H9 (cell line): ENCODE data around the gene ZNF184. TPM values are rescaled to one million over a fixed set of nuclear protein-coding genes. Genes with fewer than 3 reads are reported as not detected.

Source experiments
- DNase-seq: peaks from one replicate; pipeline ENCODE4 v3.0.0-alpha.2; 2017
- H2AFZ ChIP-seq: one replicate; pipeline ENCODE4 v1.6.1; 2013; ENCODE audit warnings: mild to moderate bottlenecking, low read length, control low read depth, moderate library complexity
- H2AK5ac ChIP-seq: 2 replicates; pipeline ENCODE4 v1.6.1; 2013; ENCODE audit warnings: low read length, control low read depth, mixed read lengths; ENCODE audit not compliant: insufficient read length
- H2BK120ac ChIP-seq: one replicate; pipeline ENCODE4 v1.6.1; 2013; ENCODE audit warnings: low read depth, mild to moderate bottlenecking, low read length, control low read depth, inconsistent platforms; ENCODE audit not compliant: poor library complexity, severe bottlenecking
- H2BK12ac ChIP-seq: 2 replicates; pipeline ENCODE4 v1.6.1; 2013; ENCODE audit warnings: low read length, control low read depth, mixed read lengths, low read depth; ENCODE audit not compliant: insufficient read length
- H2BK15ac ChIP-seq: 2 replicates; pipeline ENCODE4 v1.6.1; 2013; ENCODE audit warnings: low read depth, low read length, control low read depth
- H2BK20ac ChIP-seq: one replicate; pipeline ENCODE4 v1.6.1; 2013; ENCODE audit warnings: low read depth, mild to moderate bottlenecking, low read length, control low read depth, inconsistent platforms; ENCODE audit not compliant: poor library complexity, severe bottlenecking
- H2BK5ac ChIP-seq: 2 replicates; pipeline ENCODE4 v1.6.1; 2013; ENCODE audit warnings: low read length, control low read depth, mixed read lengths; ENCODE audit not compliant: insufficient read length
- H3K14ac ChIP-seq: 2 replicates; pipeline ENCODE4 v1.6.1; 2013; ENCODE audit warnings: low read length, control low read depth; ENCODE audit not compliant: insufficient read depth
- H3K18ac ChIP-seq: 2 replicates; pipeline ENCODE4 v1.6.1; 2013; ENCODE audit warnings: low read depth, mild to moderate bottlenecking, mixed read lengths, low read length, control low read depth; ENCODE audit not compliant: insufficient read length
- H3K23ac ChIP-seq: 2 replicates; pipeline ENCODE4 v1.6.1; 2013; ENCODE audit warnings: low read length, control low read depth, mixed read lengths, low read depth; ENCODE audit not compliant: insufficient read length
- H3K23me2 ChIP-seq: 2 replicates; pipeline ENCODE4 v1.6.1; 2013; ENCODE audit warnings: low read depth, mild to moderate bottlenecking, mixed read lengths, low read length, control low read depth; ENCODE audit not compliant: insufficient read length, poor library complexity, severe bottlenecking
- H3K27ac ChIP-seq: 2 replicates; pipeline ENCODE4 v1.5.1; 2013; ENCODE audit warnings: low read length, control low read depth, mixed read lengths, low read depth; ENCODE audit not compliant: insufficient read length
- H3K27me3 ChIP-seq: 2 replicates; pipeline ENCODE4 v1.6.1; 2013; ENCODE audit warnings: low read length, control low read depth, inconsistent platforms; ENCODE audit not compliant: insufficient read depth
- H3K4ac ChIP-seq: 2 replicates; pipeline ENCODE4 v1.6.1; 2013; ENCODE audit warnings: low read depth, mild to moderate bottlenecking, control low read depth, inconsistent platforms, low read length, moderate library complexity
- H3K4me1 ChIP-seq: 2 replicates; pipeline ENCODE4 v1.6.1; 2013; ENCODE audit warnings: low read length, control low read depth, inconsistent platforms; ENCODE audit not compliant: insufficient read depth
- H3K4me2 ChIP-seq: 2 replicates; pipeline ENCODE4 v1.6.1; 2013; ENCODE audit warnings: low read length, control low read depth, mixed read lengths; ENCODE audit not compliant: insufficient read length, insufficient read depth
- H3K56ac ChIP-seq: 2 replicates; pipeline ENCODE4 v1.6.1; 2013; ENCODE audit warnings: low read depth, mild to moderate bottlenecking, mixed read lengths, low read length, control low read depth; ENCODE audit not compliant: insufficient read length
- H3K79me1 ChIP-seq: 2 replicates; pipeline ENCODE4 v1.6.1; 2013; ENCODE audit warnings: low read depth, mild to moderate bottlenecking, moderate library complexity, low read length, control low read depth, inconsistent platforms; ENCODE audit not compliant: insufficient read depth, poor library complexity, severe bottlenecking
- H3K79me2 ChIP-seq: 2 replicates; pipeline ENCODE4 v1.6.1; 2013; ENCODE audit warnings: low read length, control low read depth, inconsistent platforms; ENCODE audit not compliant: insufficient read depth
- H3K9ac ChIP-seq: 2 replicates; pipeline ENCODE4 v1.6.1; 2013; ENCODE audit warnings: low read length, control low read depth, mixed read lengths; ENCODE audit not compliant: insufficient read length; ENCODE audit errors: extremely low read depth
- H3K9me3 ChIP-seq: one replicate; pipeline ENCODE4 v1.6.1; 2013; ENCODE audit warnings: low read depth, low read length, inconsistent platforms; ENCODE audit not compliant: control insufficient read depth
- H3T11ph ChIP-seq: one replicate; pipeline ENCODE4 v1.6.1; 2013; ENCODE audit warnings: mild to moderate bottlenecking, low read length, control low read depth, inconsistent platforms
- H4K20me1 ChIP-seq: one replicate; pipeline ENCODE4 v1.6.1; 2013; ENCODE audit not compliant: control insufficient read depth, insufficient read length, insufficient read depth
- H4K5ac ChIP-seq: 2 replicates; pipeline ENCODE4 v1.6.1; 2013; ENCODE audit warnings: low read depth, mild to moderate bottlenecking, mixed read lengths, low read length, control low read depth; ENCODE audit not compliant: insufficient read length
- H4K8ac ChIP-seq: replicated peaks from 2 replicates; pipeline ENCODE4 v1.6.1; 2013; ENCODE audit warnings: low read length, control low read depth, mixed read lengths, low read depth; ENCODE audit not compliant: insufficient read length
- H4K91ac ChIP-seq: 2 replicates; pipeline ENCODE4 v1.6.1; 2013; ENCODE audit warnings: low read depth, mild to moderate bottlenecking, moderate library complexity, mixed read lengths, low read length, control low read depth; ENCODE audit not compliant: insufficient read length
- H3K27ac Mint-ChIP-seq, 3 experiments: 2 replicates in 2 of 3; 3 replicates in 1 of 3; pipeline ENCODE4 v1.8.0; 2020 to 2021; ENCODE audit warnings: mixed read lengths in 3 of 3, mild to moderate bottlenecking in 1 of 3, moderate library complexity in 1 of 3
- H3K27me3 Mint-ChIP-seq: 2 replicates; pipeline ENCODE4 v1.8.0; 2021; ENCODE audit warnings: low read depth, mild to moderate bottlenecking, moderate library complexity, mixed read lengths
- H3K36me3 Mint-ChIP-seq, 3 experiments: 2 replicates in 2 of 3; 3 replicates in 1 of 3; pipeline ENCODE4 v1.8.0; 2020 to 2021; ENCODE audit warnings: low read depth in 3 of 3, mixed read lengths in 3 of 3; ENCODE audit not compliant: insufficient read depth in 1 of 3
- H3K4me1 Mint-ChIP-seq, 2 experiments: 2 replicates each; pipeline ENCODE4 v1.8.0; 2020; ENCODE audit warnings: mixed read lengths in 2 of 2
- H3K4me3 Mint-ChIP-seq, 2 experiments: 2 replicates in 1 of 2; 3 replicates in 1 of 2; pipeline ENCODE4 v1.8.0; 2020 to 2021; ENCODE audit warnings: mild to moderate bottlenecking in 2 of 2, mixed read lengths in 2 of 2, moderate library complexity in 1 of 2
- H3K9me3 Mint-ChIP-seq, 2 experiments: 2 replicates in 1 of 2; 3 replicates in 1 of 2; pipeline ENCODE4 v1.8.0; 2020; ENCODE audit warnings: mild to moderate bottlenecking in 2 of 2, mixed read lengths in 2 of 2, moderate library complexity in 1 of 2
- CTCF ChIP-seq: fragments of 200-600 bp; sonication (generic); conservative IDR thresholded peaks from 3 replicates; pipeline ENCODE4 v1.8.0; 2021; ENCODE audit warnings: antibody characterized with exemption, mild to moderate bottlenecking
- total RNA-seq: library from RNA; stranded (reverse); gene quantifications from 2 replicates; pipeline ENCODE4 v1.2.1, GENCODE V29; 2021

The ZNF184 gene
- total RNA-seq, 1 experiment from 2014 or later = 6.3 TPM

- no peak overlapping the region for H2BK15ac ChIP-seq
- peaks cover 12 to 15% of the 10 kb centered on the region in 2 experiments for H3K4me1 Mint-ChIP-seq
- no peaks in the 10 kb centered on the region for H4K20me1 ChIP-seq
- DNase-seq = no peak
- no peaks in the 10 kb centered on the region for H3K9me3 ChIP-seq
- H4K91ac ChIP-seq = no peak overlapping the region
- no peak overlapping the region for H3K4ac ChIP-seq
- H3K23me2 ChIP-seq = peaks cover 6% of the 10 kb centered on the region
- no peak overlapping the region for H3T11ph ChIP-seq
- no peaks in the 10 kb centered on the region for H3K27me3 ChIP-seq
- peaks cover 2% of the 10 kb centered on the region; the same call in 1 of the 2 replicates for H3K4me1 ChIP-seq
- no peak overlapping the region for H2AFZ ChIP-seq
- no peaks in the 10 kb centered on the region for H3K79me1 ChIP-seq
- no peak overlapping the region for H2BK20ac ChIP-seq
- no peak for TF ChIP-seq CTCF
- no peak overlapping the region for H3K27ac Mint-ChIP-seq
- no peak overlapping the region for H3K14ac ChIP-seq
- H3K56ac ChIP-seq = no peak overlapping the region
- H2BK120ac ChIP-seq = no peak overlapping the region
- no peak overlapping the region for H2BK12ac ChIP-seq
- H3K4me2 ChIP-seq = no peak overlapping the region
- no peak overlapping the region for H2BK5ac ChIP-seq
- H3K27ac ChIP-seq = no peak overlapping the region
- no peak overlapping the region for H2AK5ac ChIP-seq
- no peak overlapping the region for H4K5ac ChIP-seq
- no peaks in the 10 kb centered on the region for H3K27me3 Mint-ChIP-seq
- no peak overlapping the region for H4K8ac ChIP-seq
- H3K23ac ChIP-seq = no peak overlapping the region
- peaks cover 32 to 54% (median 52%) of the 10 kb centered on the region in 3 experiments for H3K36me3 Mint-ChIP-seq
- no peak overlapping the region for H3K9ac ChIP-seq
- no peak overlapping the region for H3K4me3 Mint-ChIP-seq
- H3K79me2 ChIP-seq = no peaks in the 10 kb centered on the region
- H3K9me3 Mint-ChIP-seq = peaks cover 10 to 15% of the 10 kb centered on the region in 2 experiments
- no peak overlapping the region for H3K18ac ChIP-seq
Measured at GRCh38 chr6:27468334-27468733, 4.6 kb downstream of the ZNF184 start.
